ENCODE results near the gene CRHR1. TPM values are rescaled to one million over a fixed set of nuclear protein-coding genes. Genes with fewer than 3 reads are reported as not detected.

The CRHR1 gene
- total RNA-seq: not detected

GRCh38 chr17:45784293-45784740 is at the start of gene CRHR1:
TSS of gene CRHR1 (plus strand) at chr17:45784320. CDS start at chr17:45784545, 225 bp downstream.
- Histone ChIP-seq H3K27ac (no peak within 1 kb of the TSS), H3K4me3 (peak within 1 kb of the TSS; percentile 41 to 71), H3K36me3 (no peaks in the 10 kb centered on the region), H3K27me3 (peaks cover 22% of the 10 kb centered on the region), H3K4me1 (peaks cover 12 to 17% of the 10 kb centered on the region in 2 donors), H3K9me3 (no peaks in the 10 kb centered on the region)
- TF ChIP-seq CTCF (IDR thresholded peaks at IDR 0.05): no peak
- intact Hi-C loops (cut with DNase I): no loop called here
- DNase-seq (ENCODE audit: low spot score in 2 of 2): no peak

- intact Hi-C loops (cut with DNase I): no loop called here
- no peak for TF ChIP-seq CTCF (IDR thresholded peaks at IDR 0.05)
Observed at GRCh38 chr17:45734598-45734997, 49.5 kb upstream of the CRHR1 start.

GRCh38 chr17:45735488-45735887 is 48.6 kb upstream of the CRHR1 start:
- H3K36me3 ChIP-seq: no peaks in the 10 kb centered on the region
- no peaks in the 10 kb centered on the region for H3K27me3 ChIP-seq
- H3K9me3 ChIP-seq: peaks cover 0 to 5% of the 10 kb centered on the region in 2 donors
- H3K4me3 ChIP-seq: no peak overlapping the region
- intact Hi-C loops (cut with DNase I): no loop called here
- no peak overlapping the region for H3K27ac ChIP-seq
- H3K4me1 ChIP-seq: no peaks in the 10 kb centered on the region
- no peak for TF ChIP-seq CTCF (IDR thresholded peaks at IDR 0.05)
- no peak for DNase-seq (ENCODE audit: low spot score in 2 of 2)

More at GRCh38 chr17:45734598-45734997, 49.5 kb upstream of the CRHR1 start:
- DNase-seq (ENCODE audit: low spot score in 2 of 2): no peak
- Histone ChIP-seq H3K9me3 (peaks cover 0 to 9% of the 10 kb centered on the region in 2 donors), H3K4me3 (no peak overlapping the region), H3K36me3 (no peaks in the 10 kb centered on the region), H3K27ac (no peak overlapping the region), H3K27me3 (no peaks in the 10 kb centered on the region), H3K4me1 (no peaks in the 10 kb centered on the region)

GRCh38 chr17:45739786-45740185 is 44.3 kb upstream of the CRHR1 start:
- intact Hi-C loops (cut with DNase I): no loop called here
- H3K36me3 ChIP-seq: no peaks in the 10 kb centered on the region
- DNase-seq (ENCODE audit: low spot score in 2 of 2): no peak

GRCh38 chr17:45740553-45741330 is 43.4 kb upstream of the CRHR1 start:
- H3K27me3 ChIP-seq: no peaks in the 10 kb centered on the region
- TF ChIP-seq CTCF (IDR thresholded peaks at IDR 0.05): no peak
- no peaks in the 10 kb centered on the region for H3K4me1 ChIP-seq
- no peaks in the 10 kb centered on the region for H3K36me3 ChIP-seq
- no peaks in the 10 kb centered on the region for H3K9me3 ChIP-seq
- H3K4me3 ChIP-seq: no peak overlapping the region
- intact Hi-C loops (cut with DNase I): no loop called here
- DNase-seq (ENCODE audit: low spot score in 2 of 2): no peak
- no peak overlapping the region for H3K27ac ChIP-seq

More at GRCh38 chr17:45739786-45740185, 44.3 kb upstream of the CRHR1 start:
- TF ChIP-seq CTCF (IDR thresholded peaks at IDR 0.05): no peak
- Histone ChIP-seq H3K27ac (no peak overlapping the region), H3K4me1 (no peaks in the 10 kb centered on the region), H3K27me3 (no peaks in the 10 kb centered on the region), H3K9me3 (no peaks in the 10 kb centered on the region), H3K4me3 (no peak overlapping the region)
